Muscle of arm (tissue), 12 donors: Measurements from ENCODE around the gene IL4R. TPM values are rescaled to one million over a fixed set of nuclear protein-coding genes. Genes with fewer than 3 reads are reported as not detected.
"Not testable (repeated sequence)": the region's sequence is repeated elsewhere in the genome, so short reads cannot be mapped to it uniquely, and the experiment has no call there.

Source experiments
- DNase-seq: peaks from one replicate; pipeline ENCODE4 v3.0.0-alpha.2; 2013
- polyA plus RNA-seq, 12 donors: library from polyadenylated mRNA; unstranded; fragments of 120-200 nt; gene quantifications; one replicate each; pipeline ENCODE4 v1.2.1, GENCODE V29; 2013; ENCODE audit not compliant: insufficient read length in 12 of 12

Gene IL4R
- polyA plus RNA-seq, 12 donors = 8.6 to 39.4 (median 13.2) TPM; not detected in 1

GRCh38 chr16:27401768-27402568 lies 88.2 kb downstream of the IL4R start, which contains the start of gene IL21R:
Gene IL21R, plus strand, starts transcription at chr16:27402174. Its CDS starts 27,898 bp downstream, at chr16:27430072.
- DNase-seq = peak; percentile 63

DNA sequence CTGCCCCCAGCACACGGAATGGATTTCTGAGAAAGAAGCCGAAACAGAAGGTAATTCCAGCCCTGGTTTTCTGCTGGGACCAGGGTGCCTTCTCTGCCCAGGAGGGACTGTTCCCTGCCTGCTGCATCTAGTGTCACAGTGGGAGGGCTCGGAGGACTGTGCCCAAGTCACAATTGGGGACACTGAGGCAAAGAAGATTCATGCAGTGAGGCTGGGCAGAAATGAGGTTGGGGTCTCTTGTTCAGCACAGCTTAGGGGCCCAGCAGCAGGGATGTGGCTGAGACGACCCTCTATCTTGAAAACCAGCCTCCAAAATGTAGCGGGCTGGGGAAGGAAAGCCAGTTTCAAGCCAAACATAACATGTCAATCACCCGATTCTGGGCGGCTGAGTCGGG lies 88.8 kb downstream of the IL4R start:
- DNase-seq = no peak

- DNase-seq = no peak
These were observed 89.3 kb downstream of the IL4R start for GRCh38 chr16:27402964-27403600.

- no peak for DNase-seq
These were observed 89.8 kb downstream of the IL4R start for GRCh38 chr16:27403601-27403992.

DNA sequence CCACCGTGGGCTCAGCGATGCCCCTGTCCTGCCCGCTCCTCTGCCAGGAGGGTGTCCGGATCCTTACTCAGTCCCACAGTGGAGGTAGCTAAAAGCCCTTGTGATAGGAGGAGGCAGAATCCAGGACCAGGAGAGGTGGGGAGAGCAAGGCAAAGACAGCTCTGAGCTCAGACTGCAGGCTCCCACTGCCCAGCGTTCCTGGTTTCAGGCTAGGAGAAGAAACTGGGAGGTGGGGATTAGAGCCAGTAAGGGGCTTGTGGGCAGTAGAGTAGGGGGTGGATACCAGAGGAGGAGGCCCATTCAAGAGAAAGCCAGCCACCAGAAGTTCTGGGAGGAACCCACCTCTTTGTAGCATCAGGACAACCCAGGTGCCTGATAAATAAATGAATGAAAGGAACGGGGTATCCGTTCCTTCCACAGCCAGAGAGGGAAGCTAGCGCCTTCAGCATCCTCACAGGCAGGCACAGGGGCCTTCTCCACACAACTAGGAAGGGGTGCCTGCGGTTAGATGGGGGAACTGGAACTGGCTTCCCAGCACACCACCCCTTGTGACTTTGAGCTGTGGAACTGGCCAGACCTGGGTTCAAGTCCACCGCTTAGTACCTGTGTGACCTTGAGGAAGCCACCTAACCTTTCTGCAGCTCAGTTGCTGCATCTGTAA lies 90.5 kb downstream of the IL4R start:
- DNase-seq = no peak

DNA sequence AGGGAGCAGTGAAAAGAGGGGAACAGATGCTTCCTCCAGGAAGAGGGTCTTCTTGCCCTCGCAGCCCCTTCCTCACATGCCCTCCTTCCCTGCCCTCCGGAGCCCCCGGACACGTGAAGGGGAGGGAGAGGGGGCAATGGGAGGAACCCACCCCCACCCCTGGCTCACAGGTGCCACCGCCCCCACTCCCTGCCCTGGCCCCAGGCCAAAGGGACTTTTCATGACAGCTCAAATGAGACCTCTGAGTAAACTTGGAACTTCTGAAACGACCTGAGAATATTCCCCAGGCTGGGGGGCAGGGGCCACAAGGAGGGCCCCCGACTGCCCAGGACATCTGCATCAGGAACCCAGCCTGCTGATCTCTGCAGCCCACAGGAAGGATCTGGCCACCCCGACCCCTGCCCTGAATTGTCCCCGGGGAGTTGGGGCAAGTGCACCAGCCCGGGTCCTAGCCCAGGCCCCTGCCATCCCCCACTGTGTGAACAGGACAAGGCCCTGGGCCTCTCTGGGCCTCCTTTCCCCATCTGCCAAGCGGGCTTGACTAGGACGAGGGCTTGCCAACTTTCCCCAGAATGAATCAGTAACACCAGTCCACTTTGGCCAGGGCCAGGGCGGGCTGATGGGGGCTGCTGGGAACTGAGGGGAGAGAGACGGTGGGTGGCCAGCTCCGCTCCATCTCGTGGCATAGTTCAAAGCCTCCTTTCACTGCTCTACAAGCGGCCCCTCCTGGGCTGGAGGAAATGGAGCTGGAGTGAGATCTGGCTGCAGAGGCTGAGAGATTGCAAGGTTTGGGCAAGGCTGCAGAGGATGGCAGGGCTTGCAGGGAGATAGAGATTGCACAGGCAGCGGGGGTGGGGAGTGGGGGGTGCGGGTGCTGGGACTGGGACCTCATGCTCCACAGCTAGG lies 92.0 kb downstream of the IL4R start:
- DNase-seq = no peak

- DNase-seq = no peak
These were observed 92.8 kb downstream of the IL4R start for GRCh38 chr16:27406511-27407128.

DNA sequence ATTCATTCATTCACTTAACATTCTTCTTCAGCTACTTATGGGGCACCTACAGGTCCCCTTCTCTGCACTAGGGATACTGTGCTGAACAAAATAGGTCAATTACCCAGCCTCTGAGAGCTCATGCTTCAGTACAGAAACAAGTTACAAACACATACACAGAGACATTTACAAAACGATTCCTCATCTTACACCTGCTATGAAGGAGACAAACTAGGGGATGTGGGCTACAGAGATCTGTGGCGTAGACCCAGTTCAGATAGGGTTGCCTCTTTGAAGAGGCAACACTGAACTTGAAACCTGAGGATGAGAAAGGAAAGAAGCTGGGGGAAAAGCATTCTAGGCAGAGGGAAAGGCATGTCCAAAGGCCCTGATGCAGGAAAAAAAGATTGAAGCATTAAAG lies 93.4 kb downstream of the IL4R start:
- DNase-seq = no peak

DNA sequence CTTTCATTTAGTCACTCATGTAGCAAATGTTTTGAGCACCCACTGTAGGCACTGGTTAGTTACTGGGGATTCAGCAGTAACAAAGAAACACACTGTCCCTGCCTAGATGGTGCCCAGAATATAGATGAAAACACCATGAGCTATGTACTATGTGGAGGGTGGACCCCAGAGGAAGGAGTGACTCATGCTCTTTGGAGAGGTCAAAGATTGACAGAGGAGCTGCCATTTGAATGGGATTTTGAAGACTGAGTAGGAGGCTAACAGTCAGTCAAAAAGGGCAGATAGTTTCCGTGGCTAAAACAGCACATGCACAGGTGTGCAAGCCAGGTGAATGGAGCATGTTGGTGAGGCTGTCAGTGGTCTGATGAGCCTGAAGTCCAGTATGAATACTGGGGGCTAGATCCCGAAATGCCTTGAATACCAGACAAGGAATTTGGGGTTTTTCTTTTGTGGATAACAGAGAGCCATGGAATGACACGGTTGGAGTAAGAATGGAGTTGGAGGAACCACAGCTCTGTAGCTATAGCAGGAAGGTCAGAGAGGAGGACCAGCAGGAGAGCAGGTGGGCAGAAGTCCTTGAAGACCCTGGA lies 94.3 kb downstream of the IL4R start:
- no peak for DNase-seq

GRCh38 chr16:27408602-27409031 lies 94.8 kb downstream of the IL4R start:
- no peak for DNase-seq

DNA sequence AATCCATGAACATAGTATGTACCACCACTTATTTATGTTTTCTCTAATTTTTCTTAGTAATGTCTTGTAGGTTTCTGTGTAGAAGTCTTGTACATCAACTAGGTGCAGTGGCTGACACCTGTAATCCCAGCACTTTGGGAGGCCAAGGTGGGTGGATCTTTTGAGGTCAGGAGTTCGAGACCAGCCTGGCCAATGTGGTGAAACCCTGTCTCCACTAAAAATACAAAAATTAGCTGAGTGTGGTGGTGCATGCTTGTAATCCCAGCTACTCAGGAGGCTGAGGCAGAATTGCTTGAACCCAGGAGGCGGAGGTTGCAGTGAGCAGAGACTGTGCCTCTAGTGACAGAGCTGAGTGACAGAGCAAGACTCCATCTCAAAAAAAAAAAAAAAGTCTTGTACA lies 96.2 kb downstream of the IL4R start:
- not testable (repeated sequence) for DNase-seq

GRCh38 chr16:27410761-27411160 lies 97.0 kb downstream of the IL4R start:
- DNase-seq = no peak

- DNase-seq = no peak
These were observed 100.2 kb downstream of the IL4R start for GRCh38 chr16:27413956-27414355.

Other genes with a start within 250 kb of the IL4R start
- under 1 TPM in 2 of 12 donors, not detected in 10; 0.07 to 0.09 TPM for gene C16orf82, start 247.0 kb upstream of the IL4R start, polyA plus RNA-seq
- 10 to 100 TPM in 1 of 12 donors, 1 to 10 TPM in 10, not detected in 1; 4.1 to 21.3 (median 5.9) TPM for gene KDM8, start 110.4 kb upstream of the IL4R start, polyA plus RNA-seq
- 100 to 1,000 TPM in 1 of 12 donors, 10 to 100 TPM in 10, not detected in 1; 41.9 to 190 (median 51.5) TPM for gene NSMCE1, start 45.2 kb upstream of the IL4R start, polyA plus RNA-seq
- gene IL21R, start 88.2 kb downstream of the IL4R start, polyA plus RNA-seq = 1 to 10 TPM in 1 of 12 donors, under 1 TPM in 9, not detected in 2; 0.16 to 1.1 (median 0.37) TPM
- gene GTF3C1, start 235.9 kb downstream of the IL4R start, polyA plus RNA-seq = 10 to 100 TPM in 11 of 12 donors, not detected in 1; 23.4 to 72.1 (median 43.2) TPM
- gene KATNIP, start 236.2 kb downstream of the IL4R start, polyA plus RNA-seq = 10 to 100 TPM in 1 of 12 donors, 1 to 10 TPM in 10, not detected in 1; 4.0 to 12.8 (median 8.1) TPM